AML-193 (cell line): ENCODE measurements around the gene COL4A2.

Source experiments
- DNase-seq, 2 experiments: peaks; one replicate each; lab custom pipeline; 2025; lab: John Stamatoyannopoulos, UW

The COL4A2 gene

DNA sequence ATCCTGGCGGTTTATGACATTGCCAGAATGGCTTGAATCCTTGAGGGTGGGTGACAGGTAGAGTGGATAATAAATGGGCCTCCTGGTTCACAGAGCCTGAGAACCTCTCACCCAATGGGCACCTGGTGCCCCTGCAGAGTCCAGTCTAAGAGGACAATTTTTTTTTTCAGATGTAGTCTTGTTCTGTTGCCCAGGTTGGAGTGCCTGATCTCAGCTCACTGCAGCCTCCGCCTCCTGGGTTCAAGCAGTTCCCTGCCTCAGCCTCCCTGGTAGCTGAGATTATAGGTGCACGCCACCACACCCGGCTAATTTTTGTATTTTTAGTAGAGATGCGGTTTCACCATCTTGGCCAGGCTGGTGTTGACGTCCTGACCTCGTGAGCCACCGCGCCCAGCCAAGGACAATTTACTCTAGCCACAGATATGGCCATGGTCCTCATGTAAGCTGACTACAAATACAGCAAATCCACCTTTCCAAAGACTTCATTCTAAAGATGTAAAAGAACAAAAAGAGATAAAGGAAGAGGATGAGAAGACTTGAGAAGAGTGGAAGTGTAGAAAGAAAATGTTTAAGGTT, 33.0 kb downstream of the COL4A2 start:
- DNase-seq, result no peak

DNA sequence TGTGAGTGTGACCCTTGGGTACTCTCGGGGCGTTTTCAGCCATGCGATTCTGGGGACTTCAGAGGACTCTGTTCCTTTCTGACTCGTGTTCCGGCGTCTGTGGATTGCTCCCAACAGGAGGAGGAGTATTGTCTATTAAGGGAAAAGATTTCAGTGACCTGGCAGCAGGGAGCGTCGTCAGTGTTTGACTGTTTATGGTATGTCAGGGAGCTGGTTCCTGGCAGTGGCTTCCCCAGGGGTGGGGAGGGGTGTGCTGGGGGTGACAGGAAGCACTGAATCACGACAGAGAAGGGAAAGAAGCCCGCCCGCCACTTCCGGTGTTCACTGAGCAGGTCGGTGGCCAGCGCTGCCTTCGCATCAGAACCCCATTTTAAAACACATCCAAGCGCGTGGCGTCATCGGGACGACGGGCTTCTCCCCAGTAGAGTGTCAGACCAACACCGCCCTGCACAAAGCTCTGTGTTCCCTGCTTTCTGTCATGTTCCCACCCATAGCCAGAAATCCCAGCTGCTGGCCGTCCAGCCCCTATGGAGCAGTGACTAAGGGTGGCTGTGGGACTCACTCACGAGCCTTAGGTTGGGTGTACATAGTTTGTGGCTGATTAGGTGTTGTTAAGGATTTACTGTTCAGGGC, 33.8 kb downstream of the COL4A2 start:
- no peak for DNase-seq

GRCh38 chr13:110341445-110342244, 34.6 kb downstream of the COL4A2 start:
- DNase-seq, result no peak

DNA sequence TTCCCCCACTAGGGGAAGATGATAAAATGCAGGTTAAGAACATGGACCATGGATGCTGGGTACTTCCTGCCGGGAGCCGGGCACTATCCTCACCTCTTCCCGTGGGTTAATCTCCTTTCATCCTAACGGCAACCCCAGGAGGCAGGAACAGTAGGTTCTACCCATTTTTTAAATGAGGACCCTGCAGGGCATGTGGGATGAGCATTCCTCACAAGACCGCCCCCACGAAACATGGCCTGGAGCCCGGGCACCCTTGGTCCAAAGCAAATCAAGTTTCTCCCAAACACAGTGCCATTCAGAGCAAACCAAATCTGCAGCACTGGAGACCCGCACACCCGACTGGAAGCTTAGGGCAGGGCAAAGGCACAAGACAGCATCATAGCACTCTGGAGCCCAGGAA, 35.4 kb downstream of the COL4A2 start:
- no peak for DNase-seq

DNA sequence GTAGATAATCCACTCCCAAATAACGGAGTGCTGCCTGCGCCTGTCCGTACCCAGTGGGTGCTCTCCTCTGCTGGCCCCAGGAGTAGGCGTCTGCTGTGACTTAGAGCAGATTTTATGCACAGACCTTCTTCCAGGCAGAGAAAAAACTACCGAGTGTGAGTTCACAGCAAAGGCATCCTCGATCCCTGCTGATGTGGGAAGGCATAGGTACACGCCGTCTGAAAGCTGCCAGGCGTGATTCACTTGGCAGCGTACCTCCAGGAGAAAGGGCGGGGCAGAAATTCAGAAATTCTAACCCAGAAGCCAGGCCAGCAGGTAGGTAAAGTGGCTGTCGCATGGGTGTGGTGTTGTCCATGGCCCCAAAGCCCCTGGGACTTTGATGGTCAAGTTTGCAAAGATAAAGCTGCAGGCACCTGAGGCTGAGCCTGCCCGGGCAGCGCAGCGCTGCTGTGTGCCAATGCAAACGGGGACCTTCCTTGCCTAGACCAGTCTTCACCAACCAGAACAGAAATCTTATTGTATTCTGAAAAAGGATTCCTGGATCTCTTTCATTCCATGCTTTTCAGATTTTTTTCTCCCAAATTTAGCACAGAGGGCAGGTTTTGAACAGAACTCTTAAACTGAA, 36.3 kb downstream of the COL4A2 start:
- no peak for DNase-seq

DNA sequence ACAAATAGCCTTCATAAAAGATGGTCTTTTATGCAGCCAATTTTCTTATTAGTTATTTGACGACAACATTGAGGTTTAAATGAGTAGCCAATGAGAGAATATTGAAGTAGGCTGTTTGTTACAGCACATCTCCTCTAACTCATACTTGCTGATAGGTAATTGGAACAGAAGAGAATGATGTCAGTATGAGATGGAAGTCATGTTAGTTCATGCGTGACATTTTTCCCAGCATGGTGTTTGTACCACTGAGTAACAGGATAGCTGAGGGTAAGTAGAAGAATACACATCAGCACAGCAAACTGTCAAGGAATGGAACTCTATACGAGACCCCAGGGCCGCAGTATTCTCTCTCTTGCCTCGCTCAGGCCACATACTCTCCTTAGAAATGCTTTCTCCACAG, 37.2 kb downstream of the COL4A2 start:
- DNase-seq, result no peak

DNA sequence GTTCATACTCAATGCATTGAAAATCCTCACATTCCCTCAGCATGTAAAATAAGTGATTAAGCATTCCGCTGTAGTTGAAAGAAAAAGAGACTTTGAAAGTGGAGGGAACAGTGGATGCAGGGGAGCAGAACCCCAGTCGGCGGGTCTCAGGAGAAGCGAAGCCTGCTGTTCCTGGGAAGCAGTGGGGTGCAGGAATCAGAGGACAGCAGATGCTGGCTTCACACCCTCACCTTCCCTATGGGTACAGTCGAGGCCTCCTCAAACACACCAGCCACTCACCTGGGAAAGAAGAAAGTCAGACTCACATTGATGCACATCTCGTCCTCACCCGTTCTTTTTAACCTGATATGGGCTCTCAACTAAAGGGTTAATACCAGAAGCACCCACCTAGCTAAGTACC, 38.2 kb downstream of the COL4A2 start:
- no peak for DNase-seq

DNA sequence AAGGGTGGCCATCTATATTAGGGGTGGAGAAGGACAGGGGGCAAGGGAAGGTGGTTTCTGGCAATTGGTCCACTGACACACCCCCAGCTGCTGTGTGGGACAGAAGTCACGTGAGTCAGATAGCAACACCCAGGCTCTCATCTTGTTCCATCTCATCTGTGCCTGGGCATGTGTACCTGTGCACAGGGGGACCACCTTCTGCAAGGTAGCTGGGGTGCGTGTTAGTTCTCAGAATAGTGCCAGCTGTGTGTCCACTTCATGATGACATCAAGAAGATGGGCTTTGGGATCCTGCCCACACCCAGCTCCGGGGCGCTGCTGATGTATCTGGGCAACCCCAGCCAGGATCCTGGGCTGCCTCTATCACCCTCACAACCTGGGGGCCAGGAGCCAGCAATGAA, 38.6 kb downstream of the COL4A2 start:
- DNase-seq, result no peak

- DNase-seq, result no peak
Observed at GRCh38 chr13:110346661-110347067, 39.6 kb downstream of the COL4A2 start.

DNA sequence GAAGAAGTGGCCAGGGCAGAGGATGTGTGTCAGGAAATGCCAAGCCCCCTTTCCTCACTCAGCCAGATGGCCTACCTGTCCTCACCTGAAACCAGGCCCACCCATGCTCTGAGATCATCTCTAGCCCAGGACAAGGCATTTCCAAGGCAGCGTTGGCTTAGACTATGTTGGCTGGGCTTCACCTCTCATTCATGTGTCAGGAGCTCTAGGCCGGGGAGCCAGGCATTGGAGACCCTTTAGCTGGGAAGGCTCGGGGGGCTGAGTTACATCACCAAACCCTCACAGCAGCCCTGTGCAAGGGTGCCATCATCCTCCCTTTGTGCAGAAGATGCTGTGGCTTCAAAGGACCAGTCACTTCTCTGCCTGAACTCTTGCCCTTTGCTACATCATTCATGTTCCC, 40.0 kb downstream of the COL4A2 start:
- no peak for DNase-seq

- no peak for DNase-seq
Observed at GRCh38 chr13:110347535-110348308, 40.6 kb downstream of the COL4A2 start.

DNA sequence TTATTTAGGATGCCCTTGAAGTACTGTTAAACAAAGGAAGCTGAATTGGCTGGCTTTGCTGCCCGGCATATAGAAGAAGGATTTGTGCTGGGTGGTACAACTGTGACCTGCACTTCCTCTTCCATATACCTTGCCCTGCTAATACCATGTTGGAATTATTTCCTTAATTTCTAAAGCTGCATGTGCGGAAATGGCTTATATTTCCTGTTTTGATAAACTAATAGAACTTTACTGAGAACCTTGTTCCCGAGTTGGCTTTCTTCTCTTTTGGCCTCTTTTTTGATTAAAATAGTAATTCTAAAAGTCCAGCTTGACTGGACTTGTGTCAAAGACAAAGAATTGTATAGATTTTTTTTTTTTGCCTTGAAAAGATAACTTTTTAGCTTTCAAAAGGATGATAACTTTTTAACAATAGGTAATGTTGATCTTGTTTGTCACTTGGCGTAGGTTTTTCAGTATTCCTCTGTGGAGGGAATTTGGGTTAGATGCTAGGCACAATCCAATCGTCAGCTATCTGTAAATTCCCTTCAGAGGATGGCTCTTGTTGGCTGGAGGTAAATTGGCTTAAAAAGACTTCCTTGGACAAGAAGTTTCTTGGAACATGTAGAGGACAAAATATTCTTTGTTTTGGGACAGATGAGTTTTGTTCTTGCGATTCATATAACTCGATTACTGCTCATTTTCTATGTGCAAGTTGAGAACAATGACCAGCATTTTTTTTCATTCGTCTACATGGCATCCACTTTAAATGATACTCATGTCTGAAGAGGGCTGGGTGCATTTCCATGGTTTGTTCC, 41.4 kb downstream of the COL4A2 start:
- DNase-seq, result no peak

- no peak for DNase-seq
Observed at GRCh38 chr13:110349239-110349638, 42.2 kb downstream of the COL4A2 start.

- no peak for DNase-seq
Observed at GRCh38 chr13:110350049-110350448, 43.0 kb downstream of the COL4A2 start.

DNA sequence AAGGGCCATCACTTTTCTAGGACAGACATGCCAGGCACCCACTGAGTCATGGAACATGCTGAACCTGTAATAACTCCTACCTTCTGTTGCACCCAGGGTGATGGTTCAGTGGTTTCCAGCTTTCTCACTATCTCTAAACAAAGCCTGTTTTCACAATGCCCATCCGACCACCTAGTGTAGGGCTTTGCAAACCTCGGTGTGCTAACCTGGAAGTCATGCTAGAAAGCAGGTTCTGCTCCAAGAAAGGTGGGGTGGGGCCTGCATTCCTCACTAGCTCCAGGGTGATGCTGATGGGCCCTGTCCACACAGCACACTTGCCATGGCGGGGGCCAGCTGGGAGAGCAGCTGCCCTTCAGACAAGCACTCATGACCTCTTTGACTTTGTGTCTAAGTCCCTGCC, 43.4 kb downstream of the COL4A2 start:
- no peak for DNase-seq

- DNase-seq, result no peak
Observed at GRCh38 chr13:110351636-110352420, 44.7 kb downstream of the COL4A2 start.

- no peak for DNase-seq
Observed at GRCh38 chr13:110352735-110353134, 45.7 kb downstream of the COL4A2 start.

DNA sequence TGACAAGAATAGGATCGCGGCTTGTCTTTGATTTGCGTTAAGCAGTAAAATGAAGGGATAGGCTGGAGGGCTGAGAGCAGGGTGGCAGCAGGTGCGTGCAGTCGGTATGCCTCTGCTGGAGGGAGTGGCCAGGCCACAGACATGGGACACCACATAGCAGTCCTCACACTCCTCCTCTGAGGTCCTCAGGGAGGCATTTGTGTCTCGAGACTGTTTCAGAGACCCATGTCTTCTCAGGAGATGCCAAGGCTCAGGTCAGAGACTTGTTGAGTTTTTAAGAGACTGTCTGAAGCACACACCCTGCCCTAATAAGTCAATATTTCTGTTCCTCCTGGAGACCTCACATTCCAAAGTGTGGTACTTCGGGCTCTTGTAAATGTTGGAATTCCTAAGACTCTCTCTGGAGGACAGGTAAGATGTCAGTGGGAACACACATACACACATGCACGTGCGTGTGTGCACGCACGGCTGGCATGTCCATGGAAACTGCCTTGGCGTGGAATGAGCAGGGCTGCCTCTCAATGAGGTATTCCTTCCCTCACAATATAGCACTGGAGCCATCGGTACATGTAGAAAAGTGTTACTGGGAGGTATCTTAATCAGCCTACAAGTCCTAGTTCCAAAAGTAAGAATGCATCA, 46.4 kb downstream of the COL4A2 start:
- no peak for DNase-seq

DNA sequence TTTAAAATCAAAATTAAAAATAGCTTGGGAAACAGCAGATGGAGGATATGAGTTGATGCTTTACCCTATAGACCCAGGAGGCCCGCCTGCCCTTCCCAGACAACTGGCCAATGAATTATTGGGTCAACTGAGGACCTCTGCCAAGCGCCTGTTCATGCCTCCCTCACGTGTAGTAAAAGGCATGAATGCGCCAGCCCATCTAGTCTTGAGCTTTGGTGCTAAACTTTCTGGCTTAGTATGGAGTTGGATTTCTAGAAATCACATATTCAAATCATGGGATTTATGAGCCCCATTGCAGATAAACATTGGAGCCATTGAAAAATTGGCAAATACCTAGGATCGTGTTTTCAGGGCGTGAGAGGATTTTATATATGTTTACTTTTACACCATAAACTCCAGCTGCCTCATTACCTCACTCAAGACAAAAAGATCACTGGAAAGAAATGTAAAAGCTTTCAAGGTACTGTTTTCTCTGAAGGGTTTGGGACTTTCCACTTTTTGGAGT, 47.1 kb downstream of the COL4A2 start:
- DNase-seq, result no peak
